RWPE1 (cell line): ENCODE data around the gene GRXCR2.

Source experiments
- CTCF ChIA-PET: fragments of 350-600 bp; sonication (Branson Sonifier 250); formaldehyde crosslinking; extraction: SDS; loops from one replicate; lab custom pipeline; 2021; lab: Yijun Ruan, JAX
- POLR2A ChIA-PET: fragments of 400-600 bp; formaldehyde crosslinking; extraction: SDS; loops from one replicate; lab custom pipeline; 2020; ENCODE audit warnings: antibody characterized with exemption; ENCODE audit not compliant: low non-redundant PET; lab: Yijun Ruan, JAX
- DNase-seq: peaks from one replicate; pipeline ENCODE4 v3.0.0; 2012; ENCODE audit warnings: low spot score
- H3K27ac ChIP-seq: fragments of 450-650 bp; 2 replicates; pipeline ENCODE4 v1.5.1; 2017
- CTCF ChIP-seq: fragments of 450-650 bp; conservative IDR thresholded peaks from 2 replicates; pipeline ENCODE4 v1.5.1; 2017; ENCODE audit warnings: low read depth, mild to moderate bottlenecking

GRXCR2 gene

DNA sequence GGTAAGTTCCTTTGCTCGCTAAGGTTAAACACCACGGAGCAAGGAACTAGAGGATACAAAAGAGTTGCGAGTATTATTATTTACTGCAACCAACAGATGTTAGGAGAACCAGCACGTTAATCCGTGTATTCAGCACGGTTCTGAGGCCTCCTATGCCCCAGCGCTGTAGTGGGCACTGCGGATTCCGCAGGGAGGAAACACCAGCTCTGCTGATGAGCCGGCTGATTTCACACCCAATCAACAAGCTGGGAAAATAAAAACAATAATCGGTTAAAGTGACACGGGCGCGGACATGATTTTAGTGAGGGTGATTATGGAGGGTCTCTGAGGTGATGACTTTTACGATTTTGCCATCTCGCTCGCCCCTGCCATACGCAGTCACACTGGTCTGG is 37.0 kb downstream of the GRXCR2 start:
- peak overlapping the region; percentile 75 for H3K27ac ChIP-seq
- ChIA-PET POLR2A (no interaction called here), CTCF (interaction anchor here (0.6 to 1.8 kb wide), 4 partner anchors 10 to 492 kb away, joined by 3 to 8 read pairs (median 3); no protein-coding TSS in a partner anchor)
- no peak for TF ChIP-seq CTCF
- DNase-seq: no peak

GRCh38 chr5:145834917-145835847 is 37.6 kb downstream of the GRXCR2 start, which contains the start of gene PRELID2:
PRELID2 (minus strand) TSS chr5:145835342; CDS start chr5:145835251, 91 bp downstream.
- peak; percentile 84 for DNase-seq
- ChIA-PET CTCF (interaction anchor here (0.6 to 1.8 kb wide), 5 partner anchors 9 to 492 kb away, joined by 3 to 8 read pairs (median 3); no protein-coding TSS in a partner anchor), POLR2A (no interaction called here)
- TF ChIP-seq CTCF: no peak; the same call in 1 of the 2 replicates
- peak within 1 kb of the TSS; percentile 75 for H3K27ac ChIP-seq

GRCh38 chr5:145834554-145834916 is 38.3 kb downstream of the GRXCR2 start:
- ChIA-PET POLR2A (no interaction called here), CTCF (interaction anchor here (1.0 to 1.8 kb wide), 2 partner anchors 9 to 72 kb away, joined by 3 to 8 read pairs; no protein-coding TSS in a partner anchor)

GRCh38 chr5:145833631-145834200 is 39.1 kb downstream of the GRXCR2 start:
- no peak for TF ChIP-seq CTCF
- DNase-seq: no peak
- POLR2A ChIA-PET: no interaction called here
- no peak overlapping the region for H3K27ac ChIP-seq
- CTCF ChIA-PET: interaction anchor here (0.5 to 1.8 kb wide), 3 partner anchors 8 to 189 kb away, joined by 3 to 8 read pairs (median 4); no protein-coding TSS in a partner anchor

More at GRCh38 chr5:145834554-145834916, 38.3 kb downstream of the GRXCR2 start:
- DNase-seq: no peak
- no peak for TF ChIP-seq CTCF
- H3K27ac ChIP-seq: peak overlapping the region; percentile 75

- TF ChIP-seq CTCF: no peak
- DNase-seq: no peak
- H3K27ac ChIP-seq: no peak overlapping the region
- POLR2A ChIA-PET: no interaction called here
- CTCF ChIA-PET: interaction anchor here (0.7 kb wide), 1 partner anchor 1420 kb away, joined by 5 read pairs; no protein-coding TSS in a partner anchor
Measured at GRCh38 chr5:145830594-145830993, 42.2 kb downstream of the GRXCR2 start.

DNA sequence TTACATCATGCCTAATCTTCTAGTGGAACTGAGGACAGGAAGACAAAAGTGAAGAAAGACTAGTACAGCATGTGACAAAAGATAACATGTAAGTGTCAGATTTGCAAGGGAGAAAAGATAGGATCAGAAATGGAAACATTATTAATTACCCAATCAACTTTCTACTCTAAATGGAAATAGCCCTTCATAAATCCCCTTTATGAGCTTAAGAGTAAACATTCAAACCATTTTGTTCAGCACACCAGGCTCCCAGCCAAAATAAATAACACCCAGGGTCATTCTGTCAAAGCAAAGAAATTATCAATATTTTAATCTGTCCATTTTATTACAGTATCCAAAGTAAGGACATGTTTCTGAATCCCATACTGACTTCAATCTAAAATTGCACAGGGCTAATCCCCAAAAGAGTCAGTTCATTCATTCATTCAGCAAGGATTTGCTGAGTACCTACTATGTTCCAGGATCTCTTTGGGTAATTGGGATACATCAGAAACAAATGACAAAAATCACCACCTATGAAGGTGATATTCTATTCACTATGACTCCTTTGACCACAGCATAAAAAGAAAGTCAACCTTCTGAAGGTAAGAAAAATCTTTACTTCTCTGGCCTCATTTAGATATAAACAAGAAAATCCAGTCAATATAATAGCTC is 43.0 kb downstream of the GRXCR2 start:
- POLR2A ChIA-PET: no interaction called here

More for the DNA sequence above, 43.0 kb downstream of the GRXCR2 start:
- CTCF ChIA-PET: interaction anchor here (0.5 kb wide), 1 partner anchor 1440 kb away, joined by 4 read pairs; no protein-coding TSS in a partner anchor
- H3K27ac ChIP-seq: no peak overlapping the region
- DNase-seq: no peak
- no peak for TF ChIP-seq CTCF
